ENCODE measurements around the gene NFIL3.

NFIL3 gene

GRCh38 chr9:91359083-91359482, 64.5 kb downstream of the NFIL3 start:
- no peak for TF ChIP-seq CTCF (conservative IDR thresholded peaks at IDR 0.05; ENCODE audit: low read depth, low read length)
- DNase-seq (ENCODE audit: low read depth) = peak; percentile 35
- H3K4me3 ChIP-seq (ENCODE audit: low read depth, low read length) = no peak overlapping the region

Data from choroid plexus epithelial cell (primary cell).